D341Med (cell line): ENCODE results near the gene ARHGAP22.

Experiments used
- DNase-seq: peaks from one replicate; pipeline ENCODE4 v3.0.0; 2012; ENCODE audit warnings: low spot score

ARHGAP22 gene

DNA sequence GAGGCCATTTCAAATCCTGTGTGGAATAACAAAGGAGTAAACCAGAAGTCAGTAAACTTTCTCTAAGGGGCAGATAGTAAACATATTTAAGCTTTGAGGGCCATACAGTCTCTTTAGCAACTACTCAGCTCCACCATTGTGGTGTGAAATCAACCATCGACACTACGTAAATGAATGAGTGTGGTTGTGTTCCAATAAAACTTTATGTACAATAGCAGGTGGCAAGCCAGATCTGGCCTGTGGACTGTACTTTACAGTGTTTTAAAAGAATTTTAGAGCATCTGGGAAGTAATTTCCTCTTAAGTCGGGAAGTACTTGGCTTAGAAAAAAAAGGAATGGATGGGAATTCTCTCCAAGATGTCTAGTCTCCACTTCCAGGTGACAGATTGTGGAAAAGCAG lies 71.3 kb downstream of the ARHGAP22 start:
- no peak for DNase-seq

GRCh38 chr10:48531486-48531885 lies 73.4 kb downstream of the ARHGAP22 start:
- no peak for DNase-seq

- DNase-seq = no peak
These were observed 75.5 kb downstream of the ARHGAP22 start for GRCh38 chr10:48529331-48529730.

- DNase-seq = no peak
These were observed 77.1 kb downstream of the ARHGAP22 start for GRCh38 chr10:48527756-48528155.

GRCh38 chr10:48526846-48527505 lies 77.9 kb downstream of the ARHGAP22 start:
- DNase-seq = no peak

GRCh38 chr10:48526011-48526821 lies 78.7 kb downstream of the ARHGAP22 start:
- DNase-seq = no peak

DNA sequence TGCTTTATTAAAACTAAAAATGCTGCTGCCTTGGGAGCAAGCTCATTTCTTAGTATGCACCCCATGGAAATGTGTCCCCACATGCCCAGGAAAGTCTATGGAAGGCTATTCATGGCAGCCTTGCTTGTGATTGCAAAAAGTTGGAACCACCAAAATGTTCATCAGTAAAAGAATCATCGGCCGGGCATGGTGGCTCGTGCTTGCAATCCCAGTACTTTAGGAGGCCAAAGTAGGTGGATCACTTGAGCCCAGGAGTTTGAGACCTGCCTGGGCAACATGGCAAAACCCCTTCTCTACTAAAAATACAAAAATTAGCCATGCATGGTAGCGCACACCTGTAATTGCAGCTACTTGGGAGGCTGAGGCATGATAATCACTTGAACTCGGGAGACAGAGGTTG lies 79.8 kb downstream of the ARHGAP22 start:
- no peak for DNase-seq

GRCh38 chr10:48523820-48524758 lies 80.8 kb downstream of the ARHGAP22 start:
- peak; percentile 90 for DNase-seq

DNA sequence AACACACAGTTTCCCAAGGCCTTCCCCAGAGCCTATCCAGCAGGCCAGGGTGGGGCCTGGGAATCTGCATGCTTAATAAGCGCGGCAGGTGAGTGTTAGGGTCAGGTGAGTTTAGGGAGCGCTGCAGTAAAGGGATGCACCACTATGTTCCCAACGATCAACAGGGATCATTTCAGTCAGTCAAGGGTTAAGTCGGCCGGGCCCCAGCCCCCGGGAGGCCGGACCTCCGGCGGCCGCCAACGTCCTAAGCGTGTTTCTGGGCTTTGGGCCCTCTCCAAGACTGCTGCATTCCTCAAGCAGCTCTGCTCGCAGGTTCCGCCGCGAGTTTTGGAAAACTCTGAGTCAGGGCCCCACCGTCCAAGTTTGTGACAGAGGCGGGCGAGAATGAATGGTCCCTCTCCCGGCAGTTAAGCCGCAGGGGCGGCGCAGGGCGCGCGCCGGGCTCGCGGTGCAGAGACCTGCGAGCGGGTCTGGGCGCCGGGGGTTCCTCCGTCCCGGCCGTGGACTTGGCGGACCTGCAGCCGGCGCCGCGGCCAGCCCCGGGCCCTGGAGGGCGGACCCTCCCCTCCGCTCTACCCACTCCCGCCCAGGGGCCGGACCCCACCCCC lies 81.6 kb downstream of the ARHGAP22 start:
- peak; percentile 78 for DNase-seq

DNA sequence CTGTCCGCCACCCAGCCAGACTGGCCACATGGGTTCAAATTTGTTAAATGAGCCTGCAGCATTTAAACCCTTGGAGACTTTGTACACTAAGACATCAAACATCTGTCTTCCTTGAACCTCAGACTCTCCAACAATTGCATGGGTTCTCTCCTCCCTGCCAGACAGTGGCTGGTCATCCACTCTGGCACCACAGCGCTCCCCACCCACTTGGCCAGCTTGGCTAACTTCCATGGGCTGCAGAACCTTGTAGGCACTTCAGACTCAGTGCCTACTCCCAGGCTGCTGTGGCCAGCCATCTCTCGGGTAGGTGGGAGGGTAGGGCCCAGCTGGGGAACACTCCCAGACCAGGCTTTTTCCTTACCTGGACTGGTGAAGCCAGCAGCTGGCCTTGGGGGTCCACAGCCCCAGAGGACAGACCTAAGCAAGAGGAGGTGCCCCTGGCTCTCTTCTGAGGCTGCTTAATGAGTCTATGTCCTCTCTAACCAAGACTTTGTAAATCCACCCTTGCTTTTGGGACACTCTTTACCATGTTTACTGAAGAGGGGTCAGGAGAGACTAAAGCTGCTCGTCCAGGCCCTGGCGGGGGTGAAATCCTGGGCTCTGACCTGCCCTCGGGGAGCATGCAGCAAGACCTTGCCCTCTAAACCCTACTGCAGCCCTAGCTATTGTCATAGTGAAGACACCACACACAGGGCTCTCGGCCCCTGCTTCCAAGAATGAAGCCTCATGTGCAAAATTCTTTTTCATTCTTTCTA lies 82.7 kb downstream of the ARHGAP22 start:
- no peak for DNase-seq

DNA sequence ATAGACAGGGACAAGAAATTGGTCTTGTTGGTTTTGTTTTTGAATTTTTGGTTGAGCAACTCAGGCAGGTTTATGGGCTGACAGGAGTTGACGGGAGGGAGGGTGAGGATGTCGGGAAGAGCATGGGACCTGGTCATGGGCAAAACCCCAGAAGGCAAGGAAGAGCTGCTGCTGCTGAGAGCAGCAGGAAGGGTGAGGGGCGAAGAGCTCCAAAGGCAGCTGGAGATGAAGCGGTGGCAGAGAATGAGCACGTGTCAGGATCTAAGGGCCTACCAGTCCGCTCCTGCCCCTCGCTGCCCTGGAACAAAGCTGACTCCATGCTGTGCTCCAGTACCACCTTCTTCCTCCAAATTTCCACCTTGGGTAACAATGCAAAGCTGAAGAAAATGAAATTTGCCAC lies 84.3 kb downstream of the ARHGAP22 start:
- no peak for DNase-seq

DNA sequence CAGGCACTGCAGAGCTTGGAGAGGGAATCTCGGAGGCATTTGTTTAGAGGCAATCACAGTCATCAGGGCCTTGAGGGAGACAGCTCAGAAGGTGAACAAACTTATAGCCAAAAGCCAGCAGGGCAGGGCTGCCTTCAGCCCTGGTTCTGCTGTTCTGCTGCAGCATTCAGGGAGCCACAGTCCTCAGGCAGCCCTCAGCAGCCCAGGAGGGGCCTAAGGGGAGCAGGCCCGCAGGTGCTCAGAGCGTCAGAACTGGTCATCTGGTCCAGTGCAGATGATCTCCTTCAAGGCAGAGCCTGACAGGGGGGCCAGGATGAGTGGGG lies 84.7 kb downstream of the ARHGAP22 start:
- DNase-seq = no peak

- no peak for DNase-seq
These were observed 85.2 kb downstream of the ARHGAP22 start for GRCh38 chr10:48519481-48520183.

DNA sequence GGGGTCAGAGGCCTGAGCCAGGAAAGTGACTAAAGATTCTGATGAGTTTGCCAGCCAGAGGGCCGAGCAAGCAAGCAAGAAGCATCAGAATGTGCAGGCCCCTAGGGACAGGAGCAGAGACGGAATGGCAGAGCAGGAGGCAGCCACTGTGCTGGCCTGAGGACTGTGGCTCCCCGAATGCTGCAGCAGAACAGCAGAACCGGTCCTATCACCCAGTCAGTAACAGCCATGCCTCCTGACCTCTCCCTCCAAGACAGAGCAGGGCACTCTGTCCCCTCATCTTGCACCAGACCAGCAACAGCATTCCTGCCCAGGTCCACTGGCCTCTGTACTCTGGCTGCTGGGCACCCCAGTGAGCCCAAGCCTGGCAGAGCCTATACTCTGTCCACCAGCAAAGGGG lies 85.9 kb downstream of the ARHGAP22 start:
- no peak for DNase-seq

DNA sequence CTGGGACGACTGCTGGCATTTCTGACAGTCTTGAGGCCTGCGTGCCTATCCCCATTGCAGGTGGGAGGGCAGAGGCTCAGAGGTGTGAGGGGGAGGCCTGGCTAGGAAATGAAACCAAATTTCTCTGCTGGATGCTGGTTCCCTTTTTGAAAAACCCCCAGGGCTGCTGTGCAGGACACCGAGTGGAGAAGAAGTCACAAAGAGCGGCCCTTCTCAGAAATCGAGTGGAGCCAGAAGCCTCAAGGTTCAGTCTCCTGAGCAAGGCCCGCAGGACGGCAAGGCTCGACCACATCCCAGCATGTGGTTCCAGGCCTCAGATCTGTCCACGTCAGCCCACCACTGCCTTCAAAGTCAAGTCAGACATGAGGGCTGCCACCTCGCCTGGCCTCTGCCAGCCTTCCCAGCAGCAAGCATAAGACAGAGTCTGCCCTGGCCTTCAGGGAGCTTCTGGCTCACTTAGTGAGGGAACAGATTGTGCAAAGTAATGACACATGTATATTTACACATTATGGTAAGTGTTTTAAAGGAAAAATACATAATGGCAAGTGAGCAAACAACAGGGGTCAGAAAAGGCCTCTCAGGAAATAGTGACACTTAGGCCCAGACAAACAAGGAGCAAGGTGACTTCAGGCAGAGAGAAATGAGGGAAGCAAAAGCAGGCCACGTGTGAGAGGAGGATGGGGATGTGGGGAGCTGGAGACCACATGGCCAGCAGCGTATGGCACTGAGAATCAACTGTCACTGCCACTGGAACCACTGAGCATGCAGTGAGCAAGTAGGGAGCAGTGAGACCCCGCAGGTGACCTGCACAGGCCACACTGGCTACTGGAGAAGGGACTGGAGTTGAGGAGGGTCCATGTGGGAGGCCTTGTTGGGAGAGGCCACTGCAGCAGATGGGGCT lies 86.7 kb downstream of the ARHGAP22 start:
- no peak for DNase-seq

DNA sequence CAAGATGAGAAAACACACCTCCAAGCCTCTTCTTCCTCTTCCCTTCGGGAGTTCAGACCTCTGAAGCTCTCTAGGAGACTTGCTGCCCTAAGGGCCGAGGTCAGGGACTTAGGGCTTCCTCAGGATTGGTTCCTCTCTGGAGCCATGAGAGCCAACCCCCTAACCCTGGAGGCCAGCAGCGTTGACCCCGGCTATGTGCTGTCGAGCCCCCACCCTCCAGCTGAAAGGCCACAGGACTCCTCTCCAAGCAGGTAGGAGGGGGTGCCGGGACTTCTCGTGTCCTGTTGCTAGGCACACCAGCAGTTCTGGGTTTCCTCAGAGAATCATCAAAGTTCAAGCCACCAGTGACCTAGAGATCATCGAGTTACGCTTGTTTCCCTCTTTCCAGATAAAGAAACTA lies 87.4 kb downstream of the ARHGAP22 start:
- no peak for DNase-seq

DNA sequence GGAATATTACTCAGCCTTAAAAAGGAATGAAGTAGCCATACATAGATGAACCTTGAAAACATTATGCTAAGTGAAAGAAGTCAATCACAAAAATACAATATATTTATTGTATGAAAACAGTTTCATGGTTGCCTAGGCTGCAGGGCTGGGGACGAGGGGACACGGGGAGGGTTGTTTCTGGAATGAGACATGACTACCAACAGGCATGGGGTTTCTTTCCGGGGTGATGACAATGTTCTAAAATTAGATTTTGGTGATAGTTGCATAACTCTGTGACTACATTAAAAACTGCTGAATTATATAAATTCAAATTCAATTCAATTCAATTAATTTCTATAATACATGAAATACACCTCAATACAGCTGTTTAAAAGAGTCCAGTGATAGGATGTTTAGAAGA lies 88.0 kb downstream of the ARHGAP22 start:
- no peak for DNase-seq

DNA sequence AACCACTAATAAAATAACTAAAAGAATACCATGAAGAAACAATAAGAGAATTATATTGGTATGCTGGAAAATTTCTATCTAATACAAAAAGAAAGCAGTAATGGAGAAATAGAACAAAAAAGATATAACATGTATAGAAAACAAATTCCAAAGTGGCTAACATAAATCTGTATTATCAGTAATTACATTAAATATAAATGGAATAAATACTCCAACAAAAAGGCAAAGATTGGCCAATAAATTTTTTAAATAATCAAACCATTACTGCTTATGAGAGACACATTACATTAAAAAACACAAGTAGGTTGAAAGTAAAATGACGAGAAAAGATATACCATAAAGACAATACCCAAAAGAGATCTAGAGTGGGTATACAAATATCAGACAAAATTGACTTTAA lies 90.0 kb downstream of the ARHGAP22 start:
- DNase-seq = no peak

DNA sequence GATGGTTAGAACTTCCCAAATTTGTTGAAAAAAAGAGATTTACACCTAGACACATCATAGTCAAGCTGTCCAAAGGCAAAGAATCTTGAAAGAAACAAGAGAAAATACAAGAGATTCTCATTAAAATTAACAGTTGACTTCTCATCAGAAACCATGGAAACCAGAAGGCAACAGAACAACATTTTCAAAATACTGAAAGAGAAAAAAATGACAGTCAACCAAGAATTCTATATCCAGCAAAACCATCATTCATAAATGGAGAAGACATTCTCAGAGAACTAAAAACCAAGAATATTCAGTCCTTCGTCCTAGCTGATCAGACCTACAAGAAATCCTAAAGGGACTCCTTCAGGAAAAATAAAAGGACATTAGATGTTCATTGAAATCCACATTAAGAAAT lies 90.6 kb downstream of the ARHGAP22 start:
- no peak for DNase-seq

DNA sequence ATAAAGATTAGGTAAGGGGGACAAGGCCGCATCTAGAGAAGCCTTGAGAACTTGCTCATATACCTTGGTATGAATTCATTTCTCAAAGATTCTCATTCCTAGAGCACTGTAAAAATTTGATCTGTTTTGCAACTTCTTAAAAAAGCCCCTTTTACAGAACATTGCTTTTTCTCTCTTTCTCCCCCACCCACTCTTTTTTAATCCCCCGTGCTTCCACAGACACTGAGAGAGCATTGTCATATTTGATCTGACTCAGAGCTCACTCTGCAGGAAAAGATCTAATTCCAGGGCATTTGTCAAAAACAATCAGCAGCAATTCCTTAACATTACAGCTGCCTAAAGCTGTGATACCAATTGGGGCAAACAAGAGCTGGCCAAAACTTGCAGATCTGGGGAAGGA lies 92.0 kb downstream of the ARHGAP22 start:
- DNase-seq = no peak
